DND-41 (cell line): ENCODE results near the gene SHD.

Experiments used
- ATAC-seq: fragments of 200-7000 bp; cut with Tn5 transposase; 3 replicates; pipeline ENCODE4 v1.9.1; 2021; ENCODE audit warnings: low read depth; ENCODE audit not compliant: insufficient read depth
- DNase-seq: peaks from one replicate; pipeline ENCODE4 v3.0.0-alpha.2; 2020
- H2AFZ ChIP-seq: 2 replicates; pipeline ENCODE4 v1.6.0; 2012; ENCODE audit warnings: low read depth, low read length
- H3K27ac ChIP-seq: 2 replicates; pipeline ENCODE4 v1.5.1; 2012; ENCODE audit warnings: low read length, inconsistent platforms
- H3K27me3 ChIP-seq: fragments of 200-600 bp; sonication (generic); 2 replicates; pipeline ENCODE4 v1.6.0; 2012; ENCODE audit warnings: low read length, mild to moderate bottlenecking, inconsistent platforms; ENCODE audit not compliant: insufficient read depth, poor library complexity
- H3K36me3 ChIP-seq: 2 replicates; pipeline ENCODE4 v1.5.1; 2012; ENCODE audit warnings: low read length, inconsistent platforms; ENCODE audit not compliant: insufficient read depth
- H3K4me1 ChIP-seq: 2 replicates; pipeline ENCODE4 v1.5.1; 2012; ENCODE audit warnings: mild to moderate bottlenecking, low read length; ENCODE audit not compliant: insufficient read depth
- H3K4me2 ChIP-seq: 2 replicates; pipeline ENCODE4 v1.6.0; 2012; ENCODE audit warnings: mild to moderate bottlenecking, moderate library complexity, low read length, inconsistent platforms; ENCODE audit not compliant: insufficient read depth
- H3K4me3 ChIP-seq, 2 experiments: fragments of 200-600 bp in 1 of 2; shearing (Covaris generic) in 1 of 2; 2 replicates each; pipeline ENCODE4 v1.5.1; 2012 to 2016; ENCODE audit warnings: inconsistent platforms in 2 of 2, low read length in 2 of 2, mild to moderate bottlenecking in 2 of 2, low read depth in 1 of 2, moderate library complexity in 1 of 2
- H3K79me2 ChIP-seq: 2 replicates; pipeline ENCODE4 v1.6.0; 2012; ENCODE audit warnings: low read length, inconsistent platforms; ENCODE audit not compliant: insufficient read depth
- H3K9ac ChIP-seq: 2 replicates; pipeline ENCODE4 v1.6.0; 2012; ENCODE audit warnings: low read depth, mild to moderate bottlenecking, inconsistent platforms, low read length, moderate library complexity
- H3K9me3 ChIP-seq: 2 replicates; pipeline ENCODE4 v1.5.1; 2012; ENCODE audit warnings: low read length, moderate library complexity, mild to moderate bottlenecking, inconsistent platforms; ENCODE audit not compliant: insufficient read depth, severe bottlenecking
- H4K20me1 ChIP-seq: 2 replicates; pipeline ENCODE4 v1.6.0; 2012; ENCODE audit warnings: low read length; ENCODE audit not compliant: insufficient read depth
- CTCF ChIP-seq: IDR thresholded peaks from 2 replicates; pipeline ENCODE4 v1.5.1; 2012; ENCODE audit warnings: borderline replicate concordance, low read length, moderate library complexity, mild to moderate bottlenecking; ENCODE audit not compliant: poor library complexity, severe bottlenecking; ENCODE audit errors: extremely low read depth
- EZH2 ChIP-seq: IDR thresholded peaks from 3 replicates; pipeline ENCODE4 v1.6.1; 2012; ENCODE audit warnings: borderline replicate concordance, low read depth, mild to moderate bottlenecking, moderate library complexity, low read length, inconsistent platforms; ENCODE audit not compliant: severe bottlenecking

The SHD gene

GRCh38 chr19:4246767-4247593 is 32.1 kb upstream of the SHD start, which contains the start of gene YJU2:
Gene YJU2 (plus strand): TSS chr19:4247080. CDS start chr19:4247147, 67 bp downstream.
- Histone ChIP-seq H3K9me3 (no peaks in the 10 kb centered on the region), H3K9ac (peak within 1 kb of the TSS; percentile 62), H3K27ac (peak within 1 kb of the TSS; percentile 95), H3K79me2 (peaks cover 19% of the 10 kb centered on the region), H2AFZ (peak within 1 kb of the TSS; percentile 85), H3K36me3 (peaks cover 38% of the 10 kb centered on the region), H3K27me3 (no peaks in the 10 kb centered on the region), H3K4me2 (peak within 1 kb of the TSS; percentile 72), H4K20me1 (peaks cover 13% of the 10 kb centered on the region; the same call in 1 of the 2 replicates), H3K4me1 (peaks cover 19% of the 10 kb centered on the region), H3K4me3 (peak within 1 kb of the TSS; percentile 20 to 64; a peak in 3 of 4 replicates)
- DNase-seq (peak; percentile 100), ATAC-seq (peak; percentile 92)
- TF ChIP-seq EZH2 (no peak), CTCF (peak; percentile 69)

- Histone ChIP-seq H3K9me3 (no peaks in the 10 kb centered on the region), H3K27ac (no peak overlapping the region), H4K20me1 (no peaks in the 10 kb centered on the region), H3K4me1 (no peaks in the 10 kb centered on the region), H3K36me3 (peaks cover 78% of the 10 kb centered on the region), H3K4me2 (no peak overlapping the region), H2AFZ (no peak overlapping the region), H3K27me3 (no peaks in the 10 kb centered on the region), H3K9ac (no peak overlapping the region), H3K79me2 (no peaks in the 10 kb centered on the region), H3K4me3 (no peak overlapping the region)
- TF ChIP-seq CTCF (peak; percentile 53), EZH2 (no peak)
- DNase-seq = no peak
- no peak for ATAC-seq
Observed at GRCh38 chr19:4256563-4256962, 22.5 kb upstream of the SHD start.

GRCh38 chr19:4257025-4257424 is 22.0 kb upstream of the SHD start:
- Histone ChIP-seq H2AFZ (no peak overlapping the region), H3K4me1 (no peaks in the 10 kb centered on the region), H3K27ac (no peak overlapping the region), H3K36me3 (peaks cover 77% of the 10 kb centered on the region), H4K20me1 (no peaks in the 10 kb centered on the region), H3K4me3 (no peak overlapping the region), H3K9ac (no peak overlapping the region), H3K27me3 (no peaks in the 10 kb centered on the region), H3K9me3 (no peaks in the 10 kb centered on the region), H3K4me2 (no peak overlapping the region), H3K79me2 (no peaks in the 10 kb centered on the region)
- no peak for ATAC-seq
- no peak for DNase-seq
- TF ChIP-seq CTCF (no peak), EZH2 (no peak)
